Smooth muscle cell of the coronary artery (primary cell): ENCODE data around the gene PTAR1. TPM values are rescaled to one million over a fixed set of nuclear protein-coding genes. Genes with fewer than 3 reads are reported as not detected.

Experiments used
- total RNA-seq: library from RNA; depleted of rRNA; stranded (reverse); fragments of >200 nt; gene quantifications from 2 replicates; pipeline ENCODE4 v1.2.3, GENCODE V29; 2014; ENCODE audit warnings: low replicate concordance

PTAR1 gene
- total RNA-seq, result 55.2 and 63.1 TPM in 2 replicates

DNA sequence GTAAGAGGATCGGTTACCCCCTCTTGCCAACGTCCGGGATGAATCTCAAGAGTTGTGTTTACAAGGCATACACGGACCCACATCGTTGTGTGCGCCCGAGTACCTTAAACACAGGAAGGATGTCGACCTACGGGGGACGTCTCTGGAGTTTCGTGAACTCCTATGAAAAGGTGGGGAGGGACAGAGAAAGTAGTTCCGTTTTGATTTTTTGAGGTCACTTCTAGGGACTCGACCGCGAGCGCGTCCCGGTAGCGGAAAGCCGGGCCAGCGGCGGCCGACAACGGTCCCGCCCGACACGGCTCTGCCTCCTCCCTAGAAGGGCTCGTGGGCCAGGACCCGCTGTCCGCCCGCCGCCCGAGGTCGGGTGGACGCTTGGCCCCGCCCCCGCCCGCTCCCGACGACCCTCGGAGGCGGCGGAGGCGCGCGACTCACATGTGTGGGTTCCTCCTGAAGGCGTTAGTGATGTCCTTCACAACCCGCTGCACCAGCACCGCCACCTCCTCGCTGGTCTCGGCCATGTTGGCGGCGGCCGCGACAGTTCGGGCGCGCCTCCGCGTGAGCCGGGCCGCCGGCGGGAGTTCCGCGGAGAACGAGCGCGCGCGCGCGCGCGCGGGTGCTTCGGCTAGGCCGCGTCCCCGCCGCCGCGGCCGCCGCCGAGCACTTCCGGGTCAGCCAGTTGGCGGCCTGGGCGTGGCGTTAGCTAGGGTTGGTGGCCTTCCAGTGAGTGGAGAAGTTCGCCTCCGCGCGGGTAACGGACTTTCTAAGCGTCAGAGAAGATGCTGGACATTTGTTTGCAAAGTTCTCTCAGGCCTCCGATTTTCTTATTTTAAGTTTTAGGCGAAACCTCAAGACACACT lies at the start of gene PTAR1:
Gene PTAR1 (minus strand): TSS at position 591 of the 857 bp plus-strand sequence. CDS start 73 bp downstream, at position 518.

DNA sequence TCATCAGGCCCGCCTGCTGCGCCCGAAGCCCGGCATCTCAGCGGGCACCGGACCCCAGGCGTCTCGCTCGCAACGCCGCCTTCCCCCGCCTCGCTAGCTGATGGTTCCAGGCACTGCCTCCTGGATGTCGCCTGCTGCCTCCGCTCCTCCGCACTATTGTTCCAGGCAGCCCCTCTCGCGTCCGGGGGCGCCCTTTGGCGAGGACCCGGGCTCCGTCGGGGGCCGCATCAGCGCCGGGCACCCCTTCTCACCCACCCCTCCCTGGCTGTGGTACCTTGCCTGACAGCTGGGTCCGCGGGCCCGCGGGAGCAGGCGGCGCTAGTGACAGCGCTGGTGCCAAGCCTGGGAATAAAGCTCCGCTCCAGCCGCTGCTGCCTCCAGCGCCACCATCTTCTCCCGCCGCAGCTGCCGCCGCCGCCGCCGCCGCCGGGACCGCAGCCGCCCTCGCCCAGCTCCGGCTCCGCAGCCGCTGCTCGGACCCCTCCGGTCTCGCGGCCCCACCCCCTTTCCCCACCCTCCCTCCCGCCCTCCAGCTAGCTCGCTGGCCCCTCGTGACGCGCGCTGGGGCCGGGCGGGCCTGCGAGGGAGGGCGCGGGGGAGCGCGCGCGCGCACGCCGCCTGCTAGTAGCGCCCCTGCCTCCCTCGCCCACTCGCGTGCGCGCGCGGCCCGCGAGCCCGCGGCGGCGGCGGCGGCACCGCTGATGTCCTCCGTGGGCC lies 87.8 kb downstream of the PTAR1 start, which contains the start of gene APBA1:
Gene APBA1 (minus strand): TSS at position 493 of the 717 bp plus-strand sequence.

Other genes starting within 250 kb of the PTAR1 start
- gene APBA1, start 87.6 kb downstream of the PTAR1 start, total RNA-seq, result 3.9 and 4.4 TPM in 2 replicates
- not detected in 2 replicates for gene CFAP95, start 60.8 kb upstream of the PTAR1 start, total RNA-seq